SK-MEL-5 (cell line): ENCODE measurements around the gene POTEM. TPM values are rescaled to one million over a fixed set of nuclear protein-coding genes. Genes with fewer than 3 reads are reported as not detected.
"Not testable (repeated sequence)": the region's sequence is repeated elsewhere in the genome, so short reads cannot be mapped to it uniquely, and the experiment has no call there.

ENCODE experiments used
- DNase-seq: peaks from one replicate; pipeline ENCODE4 v3.0.0-alpha.2; 2016; ENCODE audit warnings: low read depth, low spot score
- in situ Hi-C: cut with HindIII; loops from 2 replicates; pipeline ENCODE4 v1.10.0; 2016; ENCODE audit warnings: low sequenced_read_pairs, high pct_unique_total_duplicates, low pct_unique_long_range_greater_than_20kb
- polyA plus RNA-seq, 2 experiments: library from polyadenylated mRNA; depleted of rRNA; stranded (reverse); fragments of >200 nt; gene quantifications; 2 replicates each; pipeline ENCODE4 v1.2.3, GENCODE V29; 2015
- total RNA-seq: library from RNA; depleted of rRNA; stranded (reverse); fragments of >200 nt; shearing (Covaris generic); gene quantifications from 2 replicates; pipeline ENCODE4 v1.2.3, GENCODE V29; 2014; rRNA removed

Gene POTEM
- total RNA-seq: 0.16 TPM in 1 of 2 replicates, not detected in the other
- polyA plus RNA-seq (2015; cell fraction: cytosol; rRNA removed): not detected in 2 replicates
- 1.3 and 1.4 TPM in 2 replicates for polyA plus RNA-seq (2015; cell fraction: nucleus; rRNA removed)

DNA sequence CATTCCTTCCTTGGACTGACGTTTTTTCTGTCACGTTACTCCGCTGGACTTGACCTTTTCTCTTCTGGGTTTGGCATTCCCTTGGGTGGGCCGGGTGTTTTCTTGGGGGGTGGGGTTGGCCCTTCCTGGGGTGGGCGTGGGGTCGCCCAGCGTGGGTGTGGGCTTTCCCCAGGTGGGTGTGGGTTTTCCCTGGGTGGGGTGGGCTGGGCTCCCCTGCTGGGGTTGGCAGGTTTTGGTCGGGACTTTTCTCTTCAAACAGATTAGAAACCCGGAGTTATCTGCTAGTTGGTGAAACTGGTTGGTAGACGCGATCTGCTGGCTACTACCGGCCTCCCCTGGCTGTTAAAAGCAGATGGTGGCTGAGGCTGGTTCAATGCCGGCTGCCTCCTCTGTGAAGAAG is at the start of gene POTEM:
Gene POTEM (plus strand): TSS at position 301 of the 400 bp plus-strand sequence. CDS start 52 bp downstream, at position 353.
- in situ Hi-C loops, DNase-seq: not testable (repeated sequence)

- in situ Hi-C loops, DNase-seq: not testable (repeated sequence)
These were observed 48.9 kb upstream of the POTEM start for GRCh38 chr14:18918345-18918744.

- in situ Hi-C loops, DNase-seq: not testable (repeated sequence)
These were observed 47.2 kb upstream of the POTEM start for GRCh38 chr14:18920052-18920451.

DNA sequence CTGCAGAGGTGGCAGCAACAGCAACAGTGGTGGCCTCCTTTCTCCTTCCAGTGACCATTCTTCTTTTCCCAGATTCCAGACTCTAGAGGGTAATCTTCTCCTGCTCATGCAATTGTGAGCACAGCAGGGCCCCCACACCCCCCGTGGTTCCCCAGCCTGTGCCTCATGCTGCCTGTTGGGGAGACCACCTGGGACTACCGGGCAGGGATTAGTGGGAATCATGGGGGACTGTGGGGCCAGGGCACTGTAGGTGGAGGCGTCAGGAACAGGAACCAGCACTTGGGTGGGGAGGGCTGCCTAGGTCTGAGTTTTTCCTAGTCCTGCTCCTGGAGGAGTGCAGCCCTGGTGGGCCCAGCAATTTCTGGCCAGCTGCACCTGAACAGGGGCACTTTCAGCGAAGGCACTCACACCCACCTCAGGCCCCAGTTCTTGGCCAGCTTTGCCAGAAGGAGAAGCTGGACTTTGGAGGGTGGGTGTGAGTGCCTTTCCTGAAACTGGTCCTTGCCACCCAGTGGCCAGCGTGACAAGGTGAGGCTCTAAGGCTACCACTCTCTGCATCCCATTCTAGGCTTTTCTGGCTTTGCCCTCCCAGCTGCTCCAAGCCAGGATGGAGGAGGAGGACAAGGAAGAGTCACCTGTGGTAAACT is 46.1 kb upstream of the POTEM start:
- in situ Hi-C loops, DNase-seq: not testable (repeated sequence)

GRCh38 chr14:18936848-18937247 is 30.4 kb upstream of the POTEM start:
- DNase-seq, in situ Hi-C loops: not testable (repeated sequence)

DNA sequence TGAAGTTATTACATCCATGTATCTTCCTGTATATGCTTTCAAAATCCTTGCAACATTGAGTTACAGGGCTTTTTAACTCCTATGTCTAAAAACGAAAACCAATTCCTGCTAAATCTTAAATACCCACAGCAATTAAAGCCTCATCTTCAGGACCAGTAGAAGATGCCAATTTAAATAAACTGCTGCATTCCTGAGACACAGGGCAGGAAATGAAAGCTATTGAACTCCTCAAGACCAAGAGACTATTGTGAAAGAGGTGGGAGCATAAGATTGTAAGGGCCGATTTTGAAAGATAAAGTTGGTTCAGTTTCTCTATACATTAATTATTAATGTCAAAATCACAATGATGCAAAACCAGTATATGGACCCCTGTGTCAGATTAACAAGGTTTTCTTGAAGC is 28.5 kb upstream of the POTEM start:
- in situ Hi-C loops, DNase-seq: not testable (repeated sequence)

GRCh38 chr14:18949939-18950338 is 17.3 kb upstream of the POTEM start:
- DNase-seq, in situ Hi-C loops: not testable (repeated sequence)

DNA sequence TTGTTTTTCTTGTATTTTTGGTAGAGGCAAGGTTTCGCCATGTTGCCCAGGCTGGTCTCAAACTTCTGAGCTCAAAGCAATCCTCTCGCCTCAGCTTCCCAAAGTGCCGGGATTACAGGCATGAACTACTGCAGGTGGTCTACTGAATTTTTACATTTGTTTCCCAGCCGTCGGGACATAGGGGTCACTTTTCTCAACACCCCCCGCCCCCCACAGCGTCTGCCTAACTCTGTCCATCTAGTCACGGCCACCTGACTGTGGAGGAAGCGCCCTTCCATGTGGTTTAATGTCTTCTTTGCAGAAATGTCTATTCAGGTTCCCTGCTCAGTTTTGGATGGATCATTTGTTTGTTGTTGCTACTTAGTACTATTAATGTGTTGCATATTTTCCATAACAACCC is 14.1 kb upstream of the POTEM start:
- DNase-seq: not testable (repeated sequence)

GRCh38 chr14:18955816-18956215 is 11.4 kb upstream of the POTEM start:
- DNase-seq, in situ Hi-C loops: not testable (repeated sequence)

More for the DNA sequence above, 14.1 kb upstream of the POTEM start:
- in situ Hi-C loops: not testable (repeated sequence)

GRCh38 chr14:18961576-18961975 is 5.7 kb upstream of the POTEM start:
- in situ Hi-C loops: not testable (repeated sequence)

GRCh38 chr14:18962143-18962542 is 5.1 kb upstream of the POTEM start:
- DNase-seq, in situ Hi-C loops: not testable (repeated sequence)

More at GRCh38 chr14:18961576-18961975, 5.7 kb upstream of the POTEM start:
- DNase-seq: not testable (repeated sequence)

GRCh38 chr14:18963276-18963675 is 4.0 kb upstream of the POTEM start:
- DNase-seq, in situ Hi-C loops: not testable (repeated sequence)

- in situ Hi-C loops, DNase-seq: not testable (repeated sequence)
These were observed 2.4 kb upstream of the POTEM start for GRCh38 chr14:18964878-18965277.

- DNase-seq, in situ Hi-C loops: not testable (repeated sequence)
These were observed 35.3 kb downstream of the POTEM start for GRCh38 chr14:19002566-19002965.

GRCh38 chr14:19006490-19006889 is 39.3 kb downstream of the POTEM start:
- DNase-seq, in situ Hi-C loops: not testable (repeated sequence)

DNA sequence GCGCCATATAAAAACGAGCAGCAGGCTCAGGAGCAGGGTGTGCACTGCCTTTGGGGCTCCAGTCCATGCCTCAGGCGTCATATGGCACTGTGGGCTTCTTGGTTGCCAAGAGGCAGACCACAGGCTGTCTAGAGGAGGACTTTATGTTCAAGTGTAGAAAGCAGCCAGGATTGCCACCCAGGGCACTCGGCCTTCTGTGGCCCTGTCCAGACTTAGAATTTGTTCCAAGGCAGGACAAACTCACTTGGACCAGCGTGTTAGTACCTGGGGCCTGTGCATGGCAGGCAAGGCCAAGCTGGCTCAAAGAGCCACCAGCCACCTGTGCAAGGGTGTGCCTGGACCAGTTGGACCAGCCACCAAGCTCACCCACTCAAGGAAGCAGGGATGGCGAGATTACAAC is 40.4 kb downstream of the POTEM start:
- DNase-seq, in situ Hi-C loops: not testable (repeated sequence)

GRCh38 chr14:19011029-19011428 is 43.8 kb downstream of the POTEM start:
- in situ Hi-C loops, DNase-seq: not testable (repeated sequence)

- in situ Hi-C loops: not testable (repeated sequence)
These were observed 44.5 kb downstream of the POTEM start for GRCh38 chr14:19011703-19012102.

DNA sequence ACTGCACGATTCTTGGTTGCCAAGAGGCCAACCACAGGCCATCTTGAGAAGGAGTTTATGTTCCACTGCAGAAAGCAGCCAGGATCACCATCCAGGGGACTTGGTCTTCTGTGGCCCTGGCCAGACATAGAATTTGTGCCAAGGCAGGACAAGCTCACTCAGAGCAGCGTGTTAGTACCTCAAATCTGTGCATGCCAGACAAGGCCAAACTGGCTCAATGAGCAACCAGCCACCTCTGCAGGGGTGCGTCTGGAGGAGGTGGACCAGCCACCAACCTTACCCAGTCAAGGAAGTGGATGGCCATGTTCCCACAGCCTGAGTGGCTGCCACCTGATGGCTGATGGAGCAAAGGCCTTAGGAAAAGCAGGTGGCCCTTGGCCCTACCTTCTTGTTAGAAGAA is 48.0 kb downstream of the POTEM start:
- in situ Hi-C loops, DNase-seq: not testable (repeated sequence)

More at GRCh38 chr14:19011703-19012102, 44.5 kb downstream of the POTEM start:
- DNase-seq: not testable (repeated sequence)
